ENCODE results near the gene COP1.
"Not testable (repeated sequence)": the region's sequence is repeated elsewhere in the genome, so short reads cannot be mapped to it uniquely, and the experiment has no call there.

Gene COP1

DNA sequence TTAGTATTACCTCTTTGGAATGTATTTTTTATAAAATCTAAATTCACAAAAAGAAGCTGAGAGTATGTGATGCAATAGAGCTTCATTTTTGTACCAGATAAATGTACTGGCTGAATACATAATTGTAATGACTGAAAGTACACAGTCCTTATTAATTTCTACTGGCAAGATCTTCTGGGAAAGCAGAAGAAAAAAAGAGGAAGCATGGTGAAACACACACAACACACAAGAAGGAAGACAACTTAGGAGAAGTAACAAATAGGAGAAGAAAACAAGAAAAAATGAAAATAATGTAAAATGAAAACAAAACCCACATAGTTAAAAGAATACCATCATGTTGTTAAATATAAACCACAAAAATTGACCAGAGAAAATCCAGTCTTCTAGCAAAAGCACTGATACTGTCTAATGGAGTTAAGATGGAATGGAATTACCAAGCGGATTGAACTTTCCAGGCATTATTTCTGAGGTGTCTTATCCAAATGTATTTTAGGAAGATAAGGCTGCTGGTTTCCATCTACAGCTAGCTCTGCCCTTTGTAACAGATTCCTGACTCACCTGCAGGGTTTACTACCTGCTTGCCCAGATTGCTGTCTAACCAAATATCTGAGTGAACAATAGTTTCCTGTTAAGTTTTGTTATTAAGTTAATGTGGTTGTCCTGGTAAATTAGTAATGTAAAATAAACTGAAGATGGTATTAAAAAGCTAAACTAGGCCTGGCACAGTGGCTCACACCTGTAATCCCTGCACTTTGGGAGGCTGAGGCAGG, 4.5 kb upstream of the COP1 start:
- no peak for DNase-seq (ENCODE audit: low spot score)
- CTCF ChIA-PET: interaction anchor here (0.6 kb wide), 1 partner anchor 836 kb away, joined by 3 read pairs; no protein-coding TSS in a partner anchor
- H3K27ac ChIP-seq: no peak overlapping the region
- POLR2A ChIA-PET (ENCODE audit: low non-redundant PET): no interaction called here
- no peak for TF ChIP-seq CTCF (conservative IDR thresholded peaks at IDR 0.05; ENCODE audit: low read depth)

- TF ChIP-seq CTCF (conservative IDR thresholded peaks at IDR 0.05; ENCODE audit: low read depth): no peak
- H3K27ac ChIP-seq: peak overlapping the region; percentile 95
- ChIA-PET CTCF (interaction anchor here (0.6 to 0.8 kb wide), 2 partner anchors 34 to 1042 kb away, joined by 3 to 5 read pairs; no protein-coding TSS in a partner anchor), POLR2A (ENCODE audit: low non-redundant PET) (interaction anchor here (0.6 to 0.7 kb wide), 2 partner anchors 84 to 355 kb away, joined by 3 read pairs; no protein-coding TSS in a partner anchor)
- DNase-seq (ENCODE audit: low spot score): no peak
Observed at GRCh38 chr1:176208034-176208433, 948 bp upstream of the COP1 start.

DNA sequence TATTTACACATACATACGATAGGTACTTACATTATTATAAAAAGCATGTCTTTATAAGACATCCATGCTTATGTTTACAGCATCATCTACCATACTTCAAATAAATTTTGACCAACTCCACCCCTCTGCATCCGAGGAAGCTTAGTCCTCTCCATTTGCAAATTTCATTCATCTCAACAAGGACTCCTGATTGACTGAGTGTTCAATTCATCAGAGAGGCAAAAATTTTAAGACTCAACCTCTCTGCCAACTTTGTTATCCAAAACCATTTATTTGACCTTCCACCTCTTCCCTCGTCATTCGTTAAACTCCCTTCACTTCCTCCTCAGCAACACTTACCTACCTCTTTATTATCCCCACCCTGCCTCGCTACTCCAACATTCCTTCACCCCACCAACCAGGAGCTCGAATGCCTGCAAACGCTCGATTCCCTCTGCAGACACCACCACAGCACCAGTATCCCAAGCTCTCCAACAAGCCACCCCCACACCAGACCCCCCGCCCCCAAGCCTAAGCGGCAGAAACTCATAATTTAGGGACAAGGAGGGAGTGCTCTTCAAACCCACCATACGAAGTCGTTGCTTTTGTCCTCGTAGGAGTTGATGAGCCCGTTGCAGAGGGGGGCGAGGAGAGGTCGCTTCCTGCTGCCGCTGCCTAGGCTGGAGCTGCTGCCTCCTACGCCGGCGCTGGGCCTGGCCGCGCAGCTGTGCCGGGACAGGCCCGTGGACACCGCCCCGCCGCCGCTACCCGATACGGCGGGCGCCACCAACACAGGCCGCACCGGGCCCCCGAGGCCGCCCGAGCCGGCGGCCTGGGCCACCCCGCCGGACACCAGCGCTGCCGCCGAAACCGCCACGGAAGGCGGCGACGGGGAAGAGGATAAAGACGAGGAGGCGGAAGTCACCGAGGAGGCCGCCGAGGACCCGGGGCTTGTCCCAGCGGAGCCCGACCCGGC, 803 bp downstream of the COP1 start:
- TF ChIP-seq CTCF (conservative IDR thresholded peaks at IDR 0.05; ENCODE audit: low read depth): no peak
- CTCF ChIA-PET: interaction anchor here (0.6 kb wide), 1 partner anchor 1967 kb away, joined by 6 read pairs; no protein-coding TSS in a partner anchor

DNA sequence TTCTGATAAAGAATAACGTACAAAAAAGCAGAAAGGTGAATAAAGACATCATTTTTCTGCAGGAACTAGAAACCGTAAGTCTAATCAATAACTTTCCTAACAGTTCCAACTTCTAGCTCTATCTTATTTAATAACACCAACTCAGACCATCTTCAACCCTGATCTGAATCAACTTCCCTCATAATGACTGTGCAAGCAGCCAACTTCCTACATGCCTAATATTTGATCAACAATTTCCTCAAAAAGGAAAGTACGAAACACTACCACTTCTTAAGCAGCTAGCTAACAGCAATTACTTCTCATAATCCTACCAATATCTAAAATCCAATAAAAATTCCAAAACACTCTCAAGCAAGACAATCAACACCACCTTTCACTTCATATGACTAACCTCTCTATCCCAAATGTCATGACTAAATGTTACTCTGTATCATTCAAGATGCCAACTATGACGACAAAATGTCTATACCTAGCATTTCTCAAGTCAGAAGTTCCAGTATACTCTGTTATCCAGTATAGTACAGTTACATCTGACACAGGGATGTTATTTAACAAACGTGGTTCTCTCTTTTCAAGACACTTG, 1.7 kb downstream of the COP1 start:
- ChIA-PET POLR2A (ENCODE audit: low non-redundant PET) (no interaction called here), CTCF (no interaction called here)
- no peak for TF ChIP-seq CTCF (conservative IDR thresholded peaks at IDR 0.05; ENCODE audit: low read depth)
- peak; percentile 10 for DNase-seq (ENCODE audit: low spot score)
- no peak overlapping the region for H3K27ac ChIP-seq

More for the DNA sequence above, 803 bp downstream of the COP1 start:
- POLR2A ChIA-PET (ENCODE audit: low non-redundant PET): no interaction called here
- peak overlapping the region; percentile 95 for H3K27ac ChIP-seq
- peak; percentile 27 for DNase-seq (ENCODE audit: low spot score)

GRCh38 chr1:176204655-176205054, 2.4 kb downstream of the COP1 start:
- POLR2A ChIA-PET (ENCODE audit: low non-redundant PET); DNase-seq (ENCODE audit: low spot score); CTCF ChIA-PET; H3K27ac ChIP-seq: not testable (repeated sequence)

- ChIA-PET CTCF (no interaction called here), POLR2A (ENCODE audit: low non-redundant PET) (no interaction called here)
- TF ChIP-seq CTCF (conservative IDR thresholded peaks at IDR 0.05; ENCODE audit: low read depth): no peak
- DNase-seq (ENCODE audit: low spot score): no peak
- no peak overlapping the region for H3K27ac ChIP-seq
Observed at GRCh38 chr1:176203735-176204134, 3.4 kb downstream of the COP1 start.

Measured in RWPE1 (cell line).